Measurements from ENCODE around the gene CCDC61.

CCDC61 gene

GRCh38 chr19:46042252-46042883 lies 47.1 kb downstream of the CCDC61 start:
- no peak for FAIRE-seq

GRCh38 chr19:46043519-46043918 lies 48.3 kb downstream of the CCDC61 start:
- FAIRE-seq, result no peak

- FAIRE-seq, result no peak
Measured at GRCh38 chr19:46049597-46049996, 54.3 kb downstream of the CCDC61 start.

GRCh38 chr19:46052896-46053295 lies 57.6 kb downstream of the CCDC61 start:
- FAIRE-seq, result no peak

GRCh38 chr19:46056536-46056935 lies 61.3 kb downstream of the CCDC61 start:
- no peak for FAIRE-seq

- FAIRE-seq, result no peak
Measured at GRCh38 chr19:46058778-46059177, 63.5 kb downstream of the CCDC61 start.

GRCh38 chr19:46060012-46060411 lies 64.7 kb downstream of the CCDC61 start:
- no peak for FAIRE-seq

- FAIRE-seq, result no peak
Measured at GRCh38 chr19:46063201-46063600, 67.9 kb downstream of the CCDC61 start.

- no peak for FAIRE-seq
Measured at GRCh38 chr19:46065486-46066071, 70.3 kb downstream of the CCDC61 start.

- no peak for FAIRE-seq
Measured at GRCh38 chr19:46066471-46066870, 71.2 kb downstream of the CCDC61 start.

GRCh38 chr19:46067691-46068090 lies 72.4 kb downstream of the CCDC61 start:
- FAIRE-seq, result no peak

All from islet of Langerhans (tissue), 1 donor.